NCI-H1105 treated with DMSO at 0.1 percent for 48 hours (cell line): ENCODE data around the gene CAPN2.

Experiments
- DNase-seq: peaks from one replicate; lab custom pipeline; 2025; lab: John Stamatoyannopoulos, UW

The CAPN2 gene

GRCh38 chr1:223712194-223712849 lies at the start of gene CAPN2:
TSS of gene CAPN2 (plus strand) at chr1:223712539. CDS start at chr1:223712641, 102 bp downstream.
- DNase-seq = no peak

- no peak for DNase-seq
Observed at GRCh38 chr1:223662943-223663342, 49.4 kb upstream of the CAPN2 start.

GRCh38 chr1:223664106-223664505 lies 48.2 kb upstream of the CAPN2 start:
- DNase-seq = no peak

- DNase-seq = no peak
Observed at GRCh38 chr1:223665592-223666312, 46.6 kb upstream of the CAPN2 start, which contains the start of gene CAPN8. TSS of gene CAPN8 (minus strand) at chr1:223665701. CDS start at chr1:223665646, 55 bp downstream.

- DNase-seq = no peak
Observed at GRCh38 chr1:223667484-223668182, 44.7 kb upstream of the CAPN2 start.

GRCh38 chr1:223669003-223669795 lies 43.1 kb upstream of the CAPN2 start:
- no peak for DNase-seq

GRCh38 chr1:223670458-223671159 lies 41.7 kb upstream of the CAPN2 start:
- DNase-seq = peak; percentile 3

- no peak for DNase-seq
Observed at GRCh38 chr1:223674119-223674890, 38.0 kb upstream of the CAPN2 start.

- no peak for DNase-seq
Observed at GRCh38 chr1:223678841-223679240, 33.5 kb upstream of the CAPN2 start.

- DNase-seq = no peak
Observed at GRCh38 chr1:223680188-223680587, 32.2 kb upstream of the CAPN2 start.

GRCh38 chr1:223682502-223682901 lies 29.8 kb upstream of the CAPN2 start:
- DNase-seq = no peak

GRCh38 chr1:223683586-223684487 lies 28.5 kb upstream of the CAPN2 start:
- DNase-seq = peak; percentile 87

GRCh38 chr1:223684488-223684792 lies 27.9 kb upstream of the CAPN2 start:
- DNase-seq = no peak

GRCh38 chr1:223691121-223691520 lies 21.2 kb upstream of the CAPN2 start:
- DNase-seq = no peak

GRCh38 chr1:223695014-223695548 lies 17.3 kb upstream of the CAPN2 start:
- DNase-seq = no peak

GRCh38 chr1:223695941-223696340 lies 16.4 kb upstream of the CAPN2 start:
- no peak for DNase-seq

GRCh38 chr1:223700388-223700918 lies 11.9 kb upstream of the CAPN2 start:
- DNase-seq = no peak

- no peak for DNase-seq
Observed at GRCh38 chr1:223700942-223701637, 11.2 kb upstream of the CAPN2 start.
